Natural killer cell (primary cell): ENCODE data around the gene RAD9A. TPM values are rescaled to one million over a fixed set of nuclear protein-coding genes. Genes with fewer than 3 reads are reported as not detected.

Source experiments
- ATAC-seq, 3 donors: fragments of 150-1000 bp in 2 of 3; fragments of 200-7000 bp in 1 of 3; cut with Tn5 transposase; 1 replicate in 1 of 3; 2 replicates in 2 of 3; pipeline ENCODE4 v1.10.0; 2021; ENCODE audit warnings: mild to moderate bottlenecking in 2 of 3, moderate library complexity in 2 of 3
- DNase-seq, 2 donors: peaks; one replicate each; pipeline versions ENCODE4 v3.0.0 to v3.0.0-alpha.2; 2013 to 2021; ENCODE audit warnings: mixed read lengths in 1 of 2
- H3K27ac ChIP-seq: one replicate; pipeline ENCODE4 v1.5.1; 2013; ENCODE audit warnings: mild to moderate bottlenecking, low read length
- H3K27me3 ChIP-seq: one replicate; pipeline ENCODE4 v1.6.1; 2013; ENCODE audit warnings: low read length; ENCODE audit not compliant: control insufficient read depth, insufficient read depth
- H3K36me3 ChIP-seq: one replicate; pipeline ENCODE4 v1.6.1; 2013; ENCODE audit warnings: low read length; ENCODE audit not compliant: control insufficient read depth, insufficient read depth
- H3K4me1 ChIP-seq: one replicate; pipeline ENCODE4 v1.6.1; 2013; ENCODE audit warnings: low read length; ENCODE audit not compliant: control insufficient read depth, insufficient read depth
- H3K4me3 ChIP-seq: one replicate; pipeline ENCODE4 v1.5.1; 2013; ENCODE audit warnings: low read length
- H3K9me3 ChIP-seq: one replicate; pipeline ENCODE4 v1.6.1; 2013; ENCODE audit warnings: low read length; ENCODE audit not compliant: control insufficient read depth, insufficient read depth
- H3K27ac Mint-ChIP-seq, 2 donors: one replicate each; pipeline ENCODE4 v1.8.0; 2022; ENCODE audit warnings: mild to moderate bottlenecking in 2 of 2, mixed read lengths in 2 of 2, moderate library complexity in 1 of 2
- H3K27me3 Mint-ChIP-seq, 2 donors: one replicate each; pipeline ENCODE4 v1.8.0; 2022; ENCODE audit warnings: low read depth in 2 of 2, mixed read lengths in 2 of 2
- H3K36me3 Mint-ChIP-seq: one replicate; pipeline ENCODE4 v1.8.0; 2022; ENCODE audit warnings: mixed read lengths
- H3K4me1 Mint-ChIP-seq, 2 donors: one replicate each; pipeline ENCODE4 v1.8.0; 2022; ENCODE audit warnings: mixed read lengths in 2 of 2
- H3K4me3 Mint-ChIP-seq: one replicate; pipeline ENCODE4 v1.8.0; 2022; ENCODE audit warnings: mild to moderate bottlenecking, moderate library complexity, mixed read lengths
- H3K9me3 Mint-ChIP-seq, 2 donors: one replicate each; pipeline ENCODE4 v1.8.0; 2022; ENCODE audit warnings: mixed read lengths in 2 of 2
- WGBS: methylation state at CpG from one replicate; pipeline ENCODE4 v1.1.7; 2013; ENCODE audit warnings: missing lambda C conversion rate; ENCODE audit not compliant: insufficient coverage; 5-methylcytosine and 5-hydroxymethylcytosine counted together
- intact Hi-C: fragments of 100-400 bp; cut with micrococcal nuclease; formaldehyde crosslinking; loops from one replicate; pipeline ENCODE4 v1.14.2; 2022
- total RNA-seq, 4 donors: library from RNA; stranded (reverse); fragments of 120-200 nt in 1 of 4; gene quantifications; one replicate each; pipeline versions ENCODE4 v1.2.3 to v1.2.4, GENCODE V29; 2013 to 2022
- TF ChIP-seq, protein P1 (sequence below): fragments of 200-600 bp; IDR thresholded peaks from one replicate; pipeline ENCODE4 v1.8.0; 2022; ENCODE audit warnings: antibody characterized with exemption

RAD9A gene
- total RNA-seq, 3 donors from 2014 or later (not counting 1 experiment from before 2014, with no cell fraction given), result 30.2 to 47.1 (median 37.3) TPM

DNA sequence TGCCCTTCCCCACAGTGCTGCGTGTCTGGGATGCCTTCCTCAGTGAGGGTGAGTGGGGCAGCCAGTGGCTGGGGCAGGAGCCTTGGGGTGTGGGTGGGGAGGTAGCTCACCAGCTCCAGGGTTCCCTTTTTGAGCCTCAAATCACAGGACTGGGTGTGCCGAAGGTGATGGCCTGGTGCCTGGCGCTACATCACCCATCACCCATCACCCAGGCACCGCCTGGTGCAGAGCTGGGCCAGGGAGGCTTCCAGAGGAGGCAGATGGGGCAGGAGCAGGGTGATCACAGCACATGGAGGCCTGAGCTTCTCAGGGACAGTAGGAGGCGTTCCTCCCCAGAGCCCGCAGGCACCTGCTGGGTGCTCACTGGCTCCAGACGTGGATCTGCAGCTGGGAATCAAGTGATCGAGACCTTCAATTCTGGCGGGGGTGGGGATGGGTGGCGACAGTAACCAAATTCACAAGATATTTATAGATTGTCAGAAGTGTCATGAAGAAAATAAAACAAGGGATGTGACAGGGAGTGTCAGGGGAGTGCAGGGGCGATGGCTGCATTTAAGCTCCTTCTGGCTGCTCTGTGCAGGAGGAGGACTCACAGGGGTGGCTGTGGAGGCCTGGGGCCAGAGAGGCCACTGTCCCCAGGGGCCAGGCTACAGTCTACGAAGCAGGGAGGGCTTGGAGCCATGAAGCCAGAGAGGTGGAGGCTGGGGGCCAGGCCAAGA lies 15.3 kb downstream of the RAD9A start:
- intact Hi-C loops, result no loop called here
- Histone ChIP-seq H3K9me3 (no peaks in the 10 kb centered on the region), H3K36me3 (peaks cover 29% of the 10 kb centered on the region), H3K4me1 (peaks cover 98% of the 10 kb centered on the region), H3K4me3 (peak overlapping the region; percentile 9), H3K27ac (peak overlapping the region; percentile 63), H3K27me3 (no peaks in the 10 kb centered on the region)
- Mint-ChIP-seq H3K36me3 (no peaks in the 10 kb centered on the region), H3K4me3 (peak overlapping the region; percentile 87), H3K27me3 (no peaks in the 10 kb centered on the region), H3K9me3 (no peaks in the 10 kb centered on the region), H3K4me1 (peaks cover 55 to 87% of the 10 kb centered on the region in 2 donors), H3K27ac (peak overlapping the region; percentile 86 to 96)
- ATAC-seq (no peak), DNase-seq (peak in 1 of 2 donors; percentile 68)
- WGBS, result 25% methylated on average over 11 of the region's 12 CpGs
- TF ChIP-seq, protein P1, sequence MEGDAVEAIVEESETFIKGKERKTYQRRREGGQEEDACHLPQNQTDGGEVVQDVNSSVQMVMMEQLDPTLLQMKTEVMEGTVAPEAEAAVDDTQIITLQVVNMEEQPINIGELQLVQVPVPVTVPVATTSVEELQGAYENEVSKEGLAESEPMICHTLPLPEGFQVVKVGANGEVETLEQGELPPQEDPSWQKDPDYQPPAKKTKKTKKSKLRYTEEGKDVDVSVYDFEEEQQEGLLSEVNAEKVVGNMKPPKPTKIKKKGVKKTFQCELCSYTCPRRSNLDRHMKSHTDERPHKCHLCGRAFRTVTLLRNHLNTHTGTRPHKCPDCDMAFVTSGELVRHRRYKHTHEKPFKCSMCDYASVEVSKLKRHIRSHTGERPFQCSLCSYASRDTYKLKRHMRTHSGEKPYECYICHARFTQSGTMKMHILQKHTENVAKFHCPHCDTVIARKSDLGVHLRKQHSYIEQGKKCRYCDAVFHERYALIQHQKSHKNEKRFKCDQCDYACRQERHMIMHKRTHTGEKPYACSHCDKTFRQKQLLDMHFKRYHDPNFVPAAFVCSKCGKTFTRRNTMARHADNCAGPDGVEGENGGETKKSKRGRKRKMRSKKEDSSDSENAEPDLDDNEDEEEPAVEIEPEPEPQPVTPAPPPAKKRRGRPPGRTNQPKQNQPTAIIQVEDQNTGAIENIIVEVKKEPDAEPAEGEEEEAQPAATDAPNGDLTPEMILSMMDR, result no peak

DNA sequence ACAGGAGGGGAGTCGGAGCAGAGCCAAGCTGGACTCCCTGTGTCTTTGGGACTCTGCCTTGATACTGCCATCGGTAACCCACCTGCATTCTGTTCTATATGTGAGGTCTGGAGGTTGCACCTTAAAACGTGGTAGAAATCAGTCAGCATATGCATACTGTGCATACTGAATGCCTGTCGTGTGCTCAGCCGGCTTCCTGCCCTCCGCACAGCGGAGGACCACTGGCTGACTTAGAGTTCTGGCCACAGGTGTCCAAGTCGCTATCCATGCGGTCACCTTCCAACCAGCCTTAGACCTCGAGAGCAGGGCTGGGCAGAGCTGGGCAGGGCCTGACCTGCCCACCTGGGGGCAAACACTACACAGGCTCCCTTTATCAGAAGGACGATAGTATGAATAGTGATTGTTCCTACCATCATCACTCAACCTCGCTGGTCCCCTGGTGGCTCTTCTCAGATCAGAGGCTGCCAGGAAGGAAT lies 15.9 kb downstream of the RAD9A start:
- no peak for DNase-seq
- Histone ChIP-seq H3K9me3 (no peaks in the 10 kb centered on the region), H3K27ac (peak overlapping the region; percentile 63), H3K4me1 (peaks cover 98% of the 10 kb centered on the region), H3K27me3 (no peaks in the 10 kb centered on the region), H3K36me3 (peaks cover 29% of the 10 kb centered on the region), H3K4me3 (no peak overlapping the region)
- ATAC-seq, result no peak
- intact Hi-C loops, result no loop called here
- TF ChIP-seq, protein P1, result no peak
- WGBS, result 40% methylated on average over 11 of the region's 12 CpGs
- peak overlapping the region; percentile 87 for H3K4me3 Mint-ChIP-seq
- H3K27ac Mint-ChIP-seq, result peak overlapping the region; percentile 86 to 96
- H3K9me3 Mint-ChIP-seq, result no peaks in the 10 kb centered on the region
- H3K27me3 Mint-ChIP-seq, result no peaks in the 10 kb centered on the region
- H3K4me1 Mint-ChIP-seq, result peaks cover 61 to 93% of the 10 kb centered on the region in 2 donors
- no peaks in the 10 kb centered on the region for H3K36me3 Mint-ChIP-seq

GRCh38 chr11:67408437-67409200 lies 16.8 kb downstream of the RAD9A start:
- Histone ChIP-seq H3K4me3 (peak overlapping the region; percentile 26), H3K36me3 (peaks cover 29% of the 10 kb centered on the region), H3K27me3 (no peaks in the 10 kb centered on the region), H3K4me1 (peaks cover 98% of the 10 kb centered on the region), H3K27ac (peak overlapping the region; percentile 63), H3K9me3 (no peaks in the 10 kb centered on the region)
- H3K36me3 Mint-ChIP-seq, result no peaks in the 10 kb centered on the region
- intact Hi-C loops, result no loop called here
- H3K4me3 Mint-ChIP-seq, result peak overlapping the region; percentile 87
- no peaks in the 10 kb centered on the region for H3K9me3 Mint-ChIP-seq
- peaks cover 66 to 98% of the 10 kb centered on the region in 2 donors for H3K4me1 Mint-ChIP-seq
- DNase-seq (peak in 1 of 2 donors; percentile 59), ATAC-seq (peak; percentile 15 to 29 (median 19))
- H3K27ac Mint-ChIP-seq, result peak overlapping the region; percentile 86 to 96
- TF ChIP-seq, protein P1, result no peak
- WGBS, result 5% methylated on average over 17 of the region's 18 CpGs
- no peaks in the 10 kb centered on the region for H3K27me3 Mint-ChIP-seq
